Peyer's patch (tissue), 4 donors: ENCODE data around the gene RTN4RL1. TPM values are rescaled to one million over a fixed set of nuclear protein-coding genes. Genes with fewer than 3 reads are reported as not detected.

Source experiments
- DNase-seq, 3 donors: peaks; one replicate each; pipeline ENCODE4 v3.0.0-alpha.2; 2017 to 2019
- H3K27ac ChIP-seq, 4 donors: fragments of 200-600 bp; sonication (generic); one replicate each; pipeline ENCODE4 v1.5.1; 2016 to 2019
- H3K27me3 ChIP-seq, 2 donors: fragments of 200-600 bp; sonication (generic); one replicate each; pipeline ENCODE4 v1.5.1; 2019
- H3K36me3 ChIP-seq, 3 donors: fragments of 200-600 bp; sonication (generic); one replicate each; pipeline ENCODE4 v1.5.1; 2016 to 2019
- H3K4me1 ChIP-seq, 4 donors: fragments of 200-600 bp; sonication (generic); one replicate each; pipeline ENCODE4 v1.5.1; 2016 to 2019
- H3K4me3 ChIP-seq, 4 donors: fragments of 200-600 bp; sonication (generic); 1 replicate in 3 of 4; 2 replicates in 1 of 4; pipeline ENCODE4 v1.5.1; 2016 to 2019; ENCODE audit warnings: mild to moderate bottlenecking in 1 of 4
- H3K9me3 ChIP-seq, 4 donors: fragments of 200-600 bp; sonication (generic); one replicate each; pipeline ENCODE4 v1.5.1; 2016 to 2019; ENCODE audit warnings: mild to moderate bottlenecking in 1 of 4
- POLR2A ChIP-seq, 2 donors: fragments of 450-650 bp; IDR thresholded peaks; one replicate each; pipeline ENCODE4 v1.5.1; 2017; ENCODE audit warnings: antibody characterized with exemption in 2 of 2, mild to moderate bottlenecking in 2 of 2, moderate library complexity in 2 of 2
- total RNA-seq, 4 donors: library from RNA; depleted of rRNA; stranded (reverse); fragments of >200 nt; gene quantifications; one replicate each; pipeline ENCODE4 v1.1.0, GENCODE V29; 2016
- TF ChIP-seq, protein P1 (sequence below), 6 experiments: fragments of 450-650 bp in 4 of 6; fragments of 200-600 bp in 2 of 6; sonication (generic) in 1 of 6; IDR thresholded peaks; one replicate each; pipeline ENCODE4 v1.5.1; 2017 to 2019; ENCODE audit warnings: antibody characterized with exemption in 6 of 6, mild to moderate bottlenecking in 3 of 6, moderate library complexity in 1 of 6

RTN4RL1 gene
- total RNA-seq, 4 donors from 2014 or later = not detected

DNA sequence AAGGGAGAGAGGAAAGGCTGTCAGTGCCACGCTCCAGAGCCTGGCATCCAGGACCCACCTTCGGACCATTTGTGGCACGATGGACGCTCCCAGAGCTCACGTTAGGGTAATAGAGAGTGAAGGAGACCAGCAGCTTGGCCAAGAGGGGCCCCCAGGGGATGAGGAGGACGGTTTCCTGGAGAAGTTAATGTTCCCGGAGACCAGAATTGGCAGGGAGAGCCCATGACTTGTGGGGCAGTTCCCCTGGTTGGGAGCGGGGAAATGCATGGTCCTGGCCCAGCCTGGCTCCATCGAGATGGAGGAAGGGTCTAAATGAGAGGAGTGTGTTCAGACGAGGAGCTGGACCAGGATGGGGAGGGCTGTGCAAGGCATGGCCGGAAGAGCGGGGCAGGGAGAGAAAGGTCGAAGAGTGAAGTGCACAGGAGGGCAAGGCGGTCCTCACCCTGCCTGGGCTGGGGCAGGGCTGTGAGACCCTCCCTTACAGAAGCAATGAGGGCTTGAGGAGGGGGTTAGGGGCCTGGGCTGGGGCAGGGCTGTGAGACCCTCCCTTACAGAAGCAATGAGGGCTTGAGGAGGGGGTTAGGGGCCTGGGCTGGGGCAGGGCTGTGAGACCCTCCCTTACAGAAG lies 26.9 kb upstream of the RTN4RL1 start:
- H3K4me3 ChIP-seq = no peak overlapping the region
- H3K36me3 ChIP-seq = no peaks in the 10 kb centered on the region
- DNase-seq = no peak
- no peak overlapping the region for H3K27ac ChIP-seq
- H3K4me1 ChIP-seq = peaks cover 0 to 60% (median 36%) of the 10 kb centered on the region in 4 donors
- TF ChIP-seq, protein P1, sequence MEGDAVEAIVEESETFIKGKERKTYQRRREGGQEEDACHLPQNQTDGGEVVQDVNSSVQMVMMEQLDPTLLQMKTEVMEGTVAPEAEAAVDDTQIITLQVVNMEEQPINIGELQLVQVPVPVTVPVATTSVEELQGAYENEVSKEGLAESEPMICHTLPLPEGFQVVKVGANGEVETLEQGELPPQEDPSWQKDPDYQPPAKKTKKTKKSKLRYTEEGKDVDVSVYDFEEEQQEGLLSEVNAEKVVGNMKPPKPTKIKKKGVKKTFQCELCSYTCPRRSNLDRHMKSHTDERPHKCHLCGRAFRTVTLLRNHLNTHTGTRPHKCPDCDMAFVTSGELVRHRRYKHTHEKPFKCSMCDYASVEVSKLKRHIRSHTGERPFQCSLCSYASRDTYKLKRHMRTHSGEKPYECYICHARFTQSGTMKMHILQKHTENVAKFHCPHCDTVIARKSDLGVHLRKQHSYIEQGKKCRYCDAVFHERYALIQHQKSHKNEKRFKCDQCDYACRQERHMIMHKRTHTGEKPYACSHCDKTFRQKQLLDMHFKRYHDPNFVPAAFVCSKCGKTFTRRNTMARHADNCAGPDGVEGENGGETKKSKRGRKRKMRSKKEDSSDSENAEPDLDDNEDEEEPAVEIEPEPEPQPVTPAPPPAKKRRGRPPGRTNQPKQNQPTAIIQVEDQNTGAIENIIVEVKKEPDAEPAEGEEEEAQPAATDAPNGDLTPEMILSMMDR (IDR thresholded peaks at IDR 0.05) = no peak
- TF ChIP-seq POLR2A (IDR thresholded peaks at IDR 0.05) = no peak
- no peaks in the 10 kb centered on the region for H3K9me3 ChIP-seq
- H3K27me3 ChIP-seq = peaks cover 0 to 24% of the 10 kb centered on the region in 2 donors

DNA sequence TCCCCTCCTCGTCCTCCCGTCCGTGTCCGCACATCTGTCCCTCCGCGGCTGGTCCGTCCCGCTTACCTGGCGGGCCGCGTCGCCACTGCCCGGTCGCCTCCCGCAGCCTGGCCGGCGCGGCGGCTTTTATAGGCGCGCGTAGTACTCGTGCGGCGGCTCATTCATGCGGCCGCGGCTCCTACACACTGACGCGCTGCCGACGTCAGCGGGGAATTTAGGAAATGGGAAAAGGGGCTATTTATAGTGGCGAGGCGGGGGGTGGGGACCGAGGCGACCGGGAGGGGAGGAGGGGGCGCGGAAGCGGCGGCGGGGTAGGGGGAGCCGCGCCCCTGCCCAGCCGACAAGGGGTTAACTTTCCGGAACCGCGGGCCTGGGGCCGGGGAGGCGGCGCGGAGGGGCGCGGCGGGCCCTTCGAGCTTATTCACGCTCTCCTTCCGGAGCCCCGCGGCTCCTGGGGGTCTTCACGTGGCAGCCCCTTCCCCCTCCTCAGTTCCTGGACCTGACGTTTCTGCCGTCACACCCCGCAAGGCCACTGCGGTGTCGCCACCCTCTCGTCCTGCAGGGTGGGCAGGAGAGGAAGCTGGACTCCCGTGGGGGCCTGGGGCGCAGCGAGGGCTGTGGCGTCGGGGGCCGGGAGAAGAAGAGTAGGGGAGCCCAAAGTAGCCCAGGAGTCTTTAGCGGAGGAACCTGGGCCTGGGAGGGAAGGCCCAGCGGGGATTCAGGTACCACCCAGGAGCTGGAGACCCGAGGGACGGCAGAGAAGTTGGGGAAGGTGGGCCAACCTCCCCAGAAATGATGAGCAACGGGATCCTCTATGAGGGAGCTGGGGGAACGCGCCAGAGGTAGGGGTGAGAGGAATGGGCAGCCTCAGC lies 26.2 kb upstream of the RTN4RL1 start:
- no peak for TF ChIP-seq POLR2A (IDR thresholded peaks at IDR 0.05)
- TF ChIP-seq, protein P1 (IDR thresholded peaks at IDR 0.05) = no peak
- Histone ChIP-seq H3K9me3 (no peaks in the 10 kb centered on the region), H3K27me3 (peaks cover 0 to 24% of the 10 kb centered on the region in 2 donors), H3K36me3 (no peaks in the 10 kb centered on the region), H3K4me3 (peak overlapping the region; percentile 55 to 94 (median 76)), H3K4me1 (peaks cover 0 to 53% (median 31%) of the 10 kb centered on the region in 4 donors), H3K27ac (peak overlapping the region in 3 of 4 donors; percentile 0 to 58 (median 8))
- no peak for DNase-seq

DNA sequence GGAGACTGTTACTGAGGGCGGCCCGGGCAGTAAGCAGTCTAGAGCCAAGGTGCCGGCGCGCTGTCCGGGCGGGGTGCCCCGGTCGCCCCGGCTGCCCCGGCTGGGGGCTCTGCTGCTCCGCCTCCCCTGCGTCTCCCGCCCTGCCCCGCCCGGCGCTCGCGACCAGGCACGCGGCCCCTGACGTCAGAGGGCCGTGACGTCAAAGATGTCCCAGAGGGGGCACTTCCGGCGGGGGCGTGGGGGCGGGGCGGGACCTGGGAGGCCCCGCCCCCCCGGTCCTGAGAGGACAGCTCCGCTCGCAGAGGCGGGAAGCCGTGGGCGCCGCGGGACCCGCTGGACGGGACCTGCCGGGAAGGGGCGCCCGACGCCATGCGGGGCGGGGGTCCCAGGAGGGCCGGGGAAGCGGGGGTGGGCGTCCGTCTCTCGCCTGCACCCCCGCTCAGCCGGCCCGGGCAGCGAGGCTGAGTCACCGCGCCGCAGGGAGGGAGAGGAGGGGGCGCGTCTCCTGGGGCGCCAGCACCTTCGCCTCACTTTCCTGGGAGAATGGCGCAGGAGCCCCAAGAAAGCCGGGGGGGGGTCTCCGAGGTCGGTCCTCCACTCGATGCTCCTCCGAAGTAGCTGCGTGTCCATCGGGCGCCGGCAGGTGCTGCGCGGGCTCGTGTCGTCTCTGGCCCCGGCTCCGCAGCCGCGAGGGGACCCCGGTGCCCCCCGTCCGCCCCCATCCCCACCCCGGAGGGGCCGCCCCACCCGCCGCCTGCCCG lies 25.3 kb upstream of the RTN4RL1 start:
- TF ChIP-seq POLR2A (IDR thresholded peaks at IDR 0.05) = no peak
- TF ChIP-seq, protein P1 (IDR thresholded peaks at IDR 0.05) = no peak
- Histone ChIP-seq H3K4me3 (peak overlapping the region; percentile 55 to 94 (median 76)), H3K27me3 (peaks cover 0 to 22% of the 10 kb centered on the region in 2 donors), H3K9me3 (no peaks in the 10 kb centered on the region), H3K36me3 (no peaks in the 10 kb centered on the region), H3K4me1 (peaks cover 0 to 46% (median 30%) of the 10 kb centered on the region in 4 donors), H3K27ac (peak overlapping the region; percentile 8 to 70 (median 42))
- DNase-seq = peak; percentile 63 to 82 (median 79)

DNA sequence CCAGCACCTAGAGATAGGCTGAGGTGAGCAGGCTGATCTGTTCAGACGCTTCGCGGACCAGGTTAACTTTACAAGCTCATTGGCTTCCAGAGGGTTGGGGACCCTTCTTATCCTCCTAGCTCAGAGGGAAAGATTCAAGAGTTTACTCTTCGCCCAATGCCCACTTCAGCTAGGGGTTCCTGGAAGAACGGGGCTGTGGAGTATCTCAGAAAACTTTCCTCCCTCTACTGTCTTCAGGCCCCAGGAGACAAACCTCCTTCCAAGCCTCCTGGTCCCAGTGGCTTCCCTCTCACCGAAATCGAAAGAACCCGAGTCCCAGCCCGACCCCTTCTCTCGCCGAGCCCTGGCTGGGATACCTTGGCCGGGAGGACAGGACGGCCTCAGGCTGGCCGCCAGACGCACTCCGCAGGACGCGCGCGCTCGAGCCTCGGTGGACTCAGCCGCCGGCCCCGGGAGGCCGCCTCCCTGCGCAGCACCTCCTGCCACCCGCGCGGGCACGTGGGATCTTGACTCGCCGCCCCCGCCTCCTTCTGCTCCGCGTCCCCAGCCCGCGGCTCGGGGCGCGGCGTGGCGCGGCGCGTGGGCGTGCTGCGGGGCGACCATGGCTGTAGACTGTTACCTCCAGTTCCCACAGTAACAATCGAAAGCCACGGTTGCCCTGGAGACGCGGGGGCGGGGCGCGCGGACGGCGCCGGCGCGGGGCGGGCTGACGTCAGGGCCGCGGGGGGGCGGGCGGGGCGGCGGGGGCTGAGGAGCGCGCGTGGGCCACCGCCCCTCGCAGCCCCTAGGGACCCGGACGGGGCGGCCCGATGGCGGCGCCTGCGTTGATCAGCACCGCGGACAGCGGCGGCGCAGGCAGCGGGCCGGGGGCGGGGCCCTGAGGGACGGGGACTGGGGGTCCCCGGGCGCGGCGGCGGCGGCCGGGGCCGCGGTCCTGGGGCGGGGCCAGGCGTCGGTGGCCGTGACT lies 24.5 kb upstream of the RTN4RL1 start:
- Histone ChIP-seq H3K36me3 (no peaks in the 10 kb centered on the region), H3K27ac (peak overlapping the region; percentile 27 to 70 (median 52)), H3K9me3 (no peaks in the 10 kb centered on the region), H3K4me1 (peaks cover 0 to 42% (median 27%) of the 10 kb centered on the region in 4 donors), H3K27me3 (peaks cover 0 to 17% of the 10 kb centered on the region in 2 donors), H3K4me3 (peak overlapping the region; percentile 55 to 94 (median 76))
- peak; percentile 81 to 94 (median 91) for DNase-seq
- TF ChIP-seq POLR2A (IDR thresholded peaks at IDR 0.05) = no peak
- TF ChIP-seq, protein P1 (IDR thresholded peaks at IDR 0.05) = no peak
